Measurements from ENCODE around the gene ZKSCAN5.
"Not testable (repeated sequence)": the region's sequence is repeated elsewhere in the genome, so short reads cannot be mapped to it uniquely, and the experiment has no call there.

ZKSCAN5 gene

GRCh38 chr7:99498546-99498944 is 5.9 kb upstream of the ZKSCAN5 start:
- peak in 1 of 5 experiments; percentile 23 for DNase-seq

- peak in 2 of 5 experiments; percentile 47 to 76 for DNase-seq
Observed at GRCh38 chr7:99499371-99499720, 5.1 kb upstream of the ZKSCAN5 start.

GRCh38 chr7:99499721-99500636 is 4.5 kb upstream of the ZKSCAN5 start, which contains the start of gene ZNF394:
TSS of gene ZNF394 (minus strand) at chr7:99500281. CDS start at chr7:99500093, 188 bp downstream.
- peak; percentile 69 to 96 (median 83) for DNase-seq

GRCh38 chr7:99500637-99501009 is 3.8 kb upstream of the ZKSCAN5 start:
- DNase-seq: no peak

- DNase-seq: peak in 1 of 5 experiments; percentile 48
Observed at GRCh38 chr7:99501236-99501635, 3.2 kb upstream of the ZKSCAN5 start.

- DNase-seq: no peak
Observed at GRCh38 chr7:99504281-99504602, 220 bp upstream of the ZKSCAN5 start.

GRCh38 chr7:99505324-99505662 is 831 bp downstream of the ZKSCAN5 start:
- DNase-seq: no peak

GRCh38 chr7:99514050-99514449 is 9.6 kb downstream of the ZKSCAN5 start:
- no peak for DNase-seq

GRCh38 chr7:99521399-99521798 is 16.9 kb downstream of the ZKSCAN5 start:
- DNase-seq: no peak

- DNase-seq: peak in 1 of 5 experiments; percentile 17
Observed at GRCh38 chr7:99525713-99526440, 21.4 kb downstream of the ZKSCAN5 start.

- DNase-seq: peak in 1 of 5 experiments; percentile 26
Observed at GRCh38 chr7:99531354-99531765, 26.9 kb downstream of the ZKSCAN5 start.

- DNase-seq: no peak
Observed at GRCh38 chr7:99535667-99536066, 31.2 kb downstream of the ZKSCAN5 start.

- no peak for DNase-seq
Observed at GRCh38 chr7:99539213-99539811, 34.9 kb downstream of the ZKSCAN5 start.

- peak in 1 of 5 experiments; percentile 8 for DNase-seq
Observed at GRCh38 chr7:99540542-99540941, 36.1 kb downstream of the ZKSCAN5 start.

GRCh38 chr7:99541212-99541611 is 36.8 kb downstream of the ZKSCAN5 start:
- DNase-seq: no peak

- DNase-seq: no peak
Observed at GRCh38 chr7:99543081-99543671, 38.7 kb downstream of the ZKSCAN5 start.

GRCh38 chr7:99543916-99544315 is 39.5 kb downstream of the ZKSCAN5 start:
- no peak for DNase-seq

- not testable (repeated sequence) for DNase-seq
Observed at GRCh38 chr7:99545308-99545707, 40.8 kb downstream of the ZKSCAN5 start.

- DNase-seq: not testable (repeated sequence)
Observed at GRCh38 chr7:99549545-99549944, 45.1 kb downstream of the ZKSCAN5 start.

- DNase-seq: no peak
Observed at GRCh38 chr7:99551334-99551733, 46.9 kb downstream of the ZKSCAN5 start.

GRCh38 chr7:99551767-99552463 is 47.5 kb downstream of the ZKSCAN5 start, which contains the start of gene FAM200A:
TSS of gene FAM200A (minus strand) at chr7:99552114. CDS start at chr7:99548407, 3,707 bp downstream.
- DNase-seq: peak; percentile 65 to 93 (median 73)

GRCh38 chr7:99553039-99553438 is 48.6 kb downstream of the ZKSCAN5 start:
- DNase-seq: no peak
